Measurements from ENCODE around the gene TERC.

The TERC gene

GRCh38 chr3:169764882-169765612 lies at the start of gene TERC:
TSS of gene TERC (minus strand) at chr3:169765060.
- no peak for DNase-seq

- no peak for DNase-seq
Observed at GRCh38 chr3:169813757-169814517, 49.1 kb upstream of the TERC start.

DNA sequence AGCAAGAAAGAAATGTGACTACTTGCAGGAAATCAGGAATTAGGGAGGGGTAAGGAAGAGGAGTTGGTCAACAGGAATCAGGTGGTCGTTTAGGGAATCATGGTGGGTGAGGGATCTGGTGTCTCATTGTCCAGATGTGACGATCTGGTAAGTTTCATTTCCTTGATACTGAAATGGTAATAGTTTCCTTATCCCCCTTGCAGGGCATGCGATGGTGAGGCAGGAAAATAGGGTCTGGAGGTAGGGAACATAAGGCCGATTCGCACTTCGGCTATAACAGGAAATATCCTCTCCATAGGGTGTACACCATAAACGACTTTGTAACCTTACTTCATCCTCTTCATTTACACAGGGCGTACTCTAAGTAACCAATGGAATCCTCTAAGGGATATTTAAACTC lies 48.4 kb upstream of the TERC start:
- no peak for DNase-seq

GRCh38 chr3:169812332-169813235 lies 47.7 kb upstream of the TERC start, which contains the start of the genes LRRC34 and LRRIQ4:
TSS of gene LRRC34 (minus strand) at chr3:169812904. CDS start at chr3:169812548, 356 bp downstream.
TSS of gene LRRIQ4 (plus strand) at chr3:169812870. CDS start at chr3:169821922, 9,052 bp downstream.
- peak; percentile 60 for DNase-seq

GRCh38 chr3:169811631-169812331 lies 46.9 kb upstream of the TERC start:
- DNase-seq, result peak; percentile 38

GRCh38 chr3:169809230-169809795 lies 44.5 kb upstream of the TERC start:
- no peak for DNase-seq

DNA sequence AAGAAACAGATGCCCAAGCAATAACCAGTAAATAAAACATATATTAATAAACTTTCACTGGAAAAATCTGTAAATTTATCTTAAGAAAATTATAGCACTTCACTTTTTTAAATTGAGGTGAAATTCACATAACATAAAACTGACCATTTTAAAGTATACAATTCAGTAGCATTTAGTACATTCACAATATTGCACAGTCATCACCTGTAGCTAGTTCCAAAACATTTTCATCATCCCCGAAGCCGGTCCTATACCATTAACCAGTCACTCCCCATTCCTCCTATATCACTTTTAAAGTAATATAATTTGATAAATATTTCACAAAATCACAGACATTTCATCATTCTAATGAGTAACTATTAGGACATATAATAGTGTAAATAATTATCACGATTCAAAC lies 39.8 kb upstream of the TERC start:
- no peak for DNase-seq

DNA sequence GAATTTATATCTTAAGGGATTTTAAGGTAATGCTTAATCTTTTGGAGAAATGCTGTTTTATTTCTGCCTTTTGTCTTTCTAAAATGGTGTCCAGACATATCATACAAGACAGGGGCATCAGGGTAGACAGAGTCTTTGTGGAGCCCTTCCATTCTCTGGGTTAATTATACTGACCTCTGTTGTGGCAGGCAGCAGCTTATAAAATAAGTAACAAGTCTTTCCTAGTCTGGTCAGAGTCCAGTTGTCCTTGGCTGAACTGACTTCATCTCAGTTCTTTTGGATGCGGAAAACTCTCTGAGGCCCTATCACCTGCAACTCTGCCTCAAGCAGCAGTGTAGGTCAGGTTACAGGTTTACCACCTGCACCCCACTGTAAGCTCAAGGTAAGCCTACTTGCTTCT lies 27.5 kb upstream of the TERC start:
- no peak for DNase-seq

GRCh38 chr3:169790687-169791429 lies 26.0 kb upstream of the TERC start:
- DNase-seq, result no peak

GRCh38 chr3:169790219-169790618 lies 25.4 kb upstream of the TERC start:
- DNase-seq, result no peak

- no peak for DNase-seq
Observed at GRCh38 chr3:169787791-169788190, 22.9 kb upstream of the TERC start.

DNA sequence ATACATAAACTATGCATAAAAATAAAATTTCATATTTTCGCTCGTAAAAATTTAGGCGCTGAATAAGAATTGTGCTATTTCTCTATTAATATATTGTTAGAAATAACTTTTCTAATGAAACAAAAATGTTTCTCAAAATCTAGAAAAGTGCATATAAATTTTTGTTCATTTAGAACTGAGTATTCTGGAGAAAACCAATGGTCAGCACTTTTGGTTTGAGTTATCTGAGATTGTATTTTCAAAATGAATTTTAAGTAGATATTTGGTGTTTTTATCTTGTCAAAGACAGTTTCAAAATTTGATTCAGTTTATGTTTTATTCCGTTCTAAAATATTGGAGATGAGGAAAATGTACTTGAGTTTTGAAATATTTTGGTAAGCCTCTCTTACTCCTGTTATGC lies 22.3 kb upstream of the TERC start:
- DNase-seq, result no peak

DNA sequence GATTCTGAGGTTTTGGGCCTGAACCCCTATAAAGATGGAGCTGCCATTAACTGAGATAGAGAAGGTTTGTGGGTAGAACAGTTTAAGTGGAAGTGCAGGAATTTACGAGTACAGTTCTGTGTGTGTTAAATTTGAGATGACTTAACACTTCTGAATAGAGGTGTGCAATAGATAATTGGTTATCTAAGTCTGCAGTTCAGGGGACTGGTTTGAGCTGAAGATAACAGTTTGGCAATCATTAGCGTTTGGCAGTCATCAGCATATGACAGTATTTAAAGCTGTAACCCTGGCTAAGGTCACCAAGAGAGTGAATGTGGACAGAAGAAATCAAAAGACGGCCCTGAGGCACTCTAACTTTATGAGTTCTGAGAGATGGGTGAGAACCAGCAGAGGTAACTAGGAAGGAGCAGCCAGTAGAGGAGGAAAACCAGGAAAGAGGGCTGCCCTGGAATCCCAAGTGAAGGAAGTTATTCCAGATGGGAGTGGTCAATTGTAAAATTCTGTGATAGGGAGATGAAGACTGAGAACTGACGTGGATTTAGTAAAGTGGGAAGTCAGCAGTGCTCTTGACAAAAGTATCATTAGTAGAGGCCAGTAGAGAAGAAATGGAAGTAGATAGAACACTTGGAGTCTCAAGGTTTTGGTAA lies 16.5 kb upstream of the TERC start:
- DNase-seq, result no peak

DNA sequence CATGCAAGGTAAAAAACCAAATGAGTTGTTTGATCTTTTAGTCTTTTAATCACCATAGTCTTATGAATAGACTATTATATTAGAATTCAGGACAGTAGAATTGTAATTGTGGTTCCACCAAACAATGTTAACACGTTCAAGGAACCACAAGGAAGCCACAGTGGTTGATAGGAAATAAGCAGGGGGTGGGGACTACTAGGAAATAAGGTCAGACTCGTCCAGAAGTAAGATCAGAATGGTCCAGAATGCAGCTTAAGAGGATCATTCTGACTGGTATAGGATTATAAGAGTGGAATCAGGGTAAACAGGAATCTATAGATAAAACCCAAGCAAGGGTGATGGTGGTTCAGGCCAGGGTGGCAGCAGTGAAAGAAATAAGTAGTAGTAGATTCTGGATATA lies 15.9 kb upstream of the TERC start:
- DNase-seq, result no peak

DNA sequence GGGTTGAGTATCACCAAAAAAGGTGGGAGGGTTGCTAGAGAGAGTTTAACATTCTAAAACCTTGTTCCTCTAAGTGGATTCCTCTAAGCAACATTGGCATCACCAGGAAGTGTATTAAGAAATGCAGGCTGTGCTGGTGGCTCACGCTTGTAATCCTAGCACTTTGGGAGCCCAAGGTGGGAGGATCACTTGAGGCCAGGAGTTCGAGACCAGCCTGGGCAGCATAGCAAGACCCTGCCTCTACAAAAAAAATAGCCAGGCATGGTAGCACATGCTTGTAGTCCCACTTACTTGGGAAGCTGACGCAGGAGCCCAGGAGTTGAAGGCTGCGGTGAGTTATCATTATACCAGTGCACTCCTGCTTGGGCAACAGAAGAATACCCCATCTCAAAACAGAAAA lies 13.0 kb upstream of the TERC start:
- DNase-seq, result no peak

- no peak for DNase-seq
Observed at GRCh38 chr3:169774186-169774585, 9.3 kb upstream of the TERC start.

GRCh38 chr3:169772897-169773816 lies 8.3 kb upstream of the TERC start, which contains the start of gene MYNN:
TSS of gene MYNN (plus strand) at chr3:169773396. CDS start at chr3:169774296, 900 bp downstream.
- peak; percentile 85 for DNase-seq

DNA sequence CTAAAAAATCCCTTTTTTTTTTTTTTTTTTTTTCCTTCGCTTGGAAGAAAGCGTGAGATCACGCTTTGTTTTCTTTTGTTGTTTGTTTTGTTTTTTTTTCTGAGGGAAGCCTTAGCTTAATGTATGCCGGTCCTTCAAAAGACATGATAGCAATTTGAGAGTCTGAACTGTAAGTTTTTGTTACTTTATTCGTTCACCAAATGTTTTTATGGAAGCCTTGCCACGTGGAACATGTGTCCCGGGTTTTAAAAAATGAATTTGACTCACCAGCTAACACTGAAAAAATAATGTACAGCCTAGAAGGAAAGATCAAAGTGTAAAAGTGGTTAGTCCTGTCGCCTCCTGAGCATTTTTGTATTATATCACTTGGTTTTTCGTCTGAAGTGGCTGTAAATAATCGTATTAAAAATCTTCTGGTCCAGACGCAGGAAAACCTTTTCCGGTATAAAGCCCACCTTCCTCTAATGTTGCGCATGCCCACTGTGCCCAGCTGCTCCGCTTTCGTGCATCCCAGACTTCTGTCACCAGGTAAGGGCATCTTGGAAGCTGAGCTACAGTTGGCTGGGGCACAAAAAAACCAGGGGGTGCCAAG lies 7.5 kb upstream of the TERC start:
- DNase-seq, result peak; percentile 80
